B cell (primary cell): ENCODE data around the gene TUBA3E. TPM values are rescaled to one million over a fixed set of nuclear protein-coding genes. Genes with fewer than 3 reads are reported as not detected.
"Not testable (repeated sequence)": the region's sequence is repeated elsewhere in the genome, so short reads cannot be mapped to it uniquely, and the experiment has no call there.

ENCODE experiments used
- ATAC-seq: fragments of 200-7000 bp; cut with Tn5 transposase; one replicate; pipeline ENCODE4 v1.10.0; 2021; ENCODE audit warnings: low read depth, mild to moderate bottlenecking, moderate number of reproducible peaks, moderate library complexity
- CTCF ChIA-PET: fragments of 350-600 bp; sonication (Branson Sonifier 250); formaldehyde crosslinking; loops from one replicate; lab custom pipeline; 2021; ENCODE audit warnings: antibody characterized with exemption, inconsistent platforms; lab: Charles Lee
- POLR2A ChIA-PET: fragments of 350-600 bp; sonication (Branson Sonifier 250); formaldehyde crosslinking; loops from one replicate; lab custom pipeline; 2021; ENCODE audit warnings: antibody characterized with exemption; lab: Charles Lee
- DNase-seq: peaks from one replicate; pipeline ENCODE4 v3.0.0; 2013
- H2AFZ ChIP-seq: 2 replicates; pipeline ENCODE4 v1.6.1; 2012; ENCODE audit warnings: mild to moderate bottlenecking, low read depth, low read length; ENCODE audit not compliant: insufficient read depth, poor library complexity, severe bottlenecking
- H3K27ac ChIP-seq, 2 donors: 1 replicate in 1 of 2; 2 replicates in 1 of 2; pipeline ENCODE4 v1.5.1; 2012 to 2013; ENCODE audit warnings: low read length in 2 of 2, mild to moderate bottlenecking in 2 of 2, moderate library complexity in 1 of 2
- H3K27me3 ChIP-seq, 4 experiments: fragments of 200-600 bp in 1 of 4; sonication (generic) in 1 of 4; replicated peaks in 1 of 4; 1 replicate in 2 of 4; 2 replicates in 2 of 4; pipeline versions ENCODE4 v1.6.1 to v1.7.0; 2013 to 2016; ENCODE audit warnings: low read length in 3 of 4, mild to moderate bottlenecking in 2 of 4, mixed read lengths in 1 of 4, moderate library complexity in 1 of 4; ENCODE audit not compliant: insufficient read depth in 4 of 4, control insufficient read depth in 3 of 4; ENCODE audit errors: control extremely low read depth in 1 of 4
- H3K36me3 ChIP-seq, 2 experiments: replicated peaks in 1 of 2; 1 replicate in 1 of 2; 2 replicates in 1 of 2; pipeline versions ENCODE4 v1.6.1 to v1.7.1; 2013; ENCODE audit warnings: low read length in 1 of 2; ENCODE audit not compliant: insufficient read depth in 2 of 2, control insufficient read depth in 1 of 2; ENCODE audit errors: control extremely low read depth in 1 of 2, extremely low read depth in 1 of 2
- H3K4me1 ChIP-seq, 2 donors: fragments of 200-600 bp in 1 of 2; sonication (generic) in 1 of 2; 1 replicate in 1 of 2; 2 replicates in 1 of 2; pipeline versions ENCODE4 v1.5.1 to v1.6.1; 2013 to 2017; ENCODE audit warnings: low read length in 2 of 2; ENCODE audit not compliant: control insufficient read depth in 2 of 2, insufficient read depth in 2 of 2
- H3K4me2 ChIP-seq: replicated peaks from 2 replicates; pipeline ENCODE3; 2012; ENCODE audit warnings: mild to moderate bottlenecking, low read depth, low read length; ENCODE audit not compliant: poor library complexity, severe bottlenecking
- H3K4me3 ChIP-seq, 5 experiments: fragments of 200-600 bp in 1 of 5; sonication (generic) in 1 of 5; 1 replicate in 3 of 5; 2 replicates in 2 of 5; pipeline versions ENCODE4 v1.5.1 to v1.7.0; 2011 to 2016; ENCODE audit warnings: low read length in 4 of 5, mild to moderate bottlenecking in 4 of 5, low read depth in 2 of 5, control low read depth in 1 of 5, moderate library complexity in 1 of 5; ENCODE audit not compliant: insufficient read depth in 1 of 5; ENCODE audit errors: control extremely low read depth in 1 of 5, extremely low read depth in 1 of 5
- H3K79me2 ChIP-seq: fragments of 200-600 bp; sonication (generic); one replicate; pipeline ENCODE4 v1.6.0; 2016; ENCODE audit warnings: low read length; ENCODE audit not compliant: control insufficient read depth, insufficient read depth
- H3K9ac ChIP-seq: fragments of 200-600 bp; sonication (generic); 2 replicates; pipeline ENCODE4 v1.6.1; 2017; ENCODE audit warnings: mild to moderate bottlenecking, low read length, moderate library complexity
- H3K9me3 ChIP-seq, 3 donors: one replicate each; pipeline versions ENCODE4 v1.6.1 to v1.7.1; 2013; ENCODE audit warnings: low read length in 2 of 3; ENCODE audit not compliant: control insufficient read depth in 2 of 3, insufficient read depth in 1 of 3; ENCODE audit errors: control extremely low read depth in 1 of 3
- H4K20me1 ChIP-seq: 2 replicates; pipeline ENCODE4 v1.6.0; 2012; ENCODE audit warnings: mild to moderate bottlenecking, low read length; ENCODE audit not compliant: insufficient read depth, control insufficient read depth, poor library complexity, severe bottlenecking
- H3K27ac Mint-ChIP-seq: one replicate; pipeline ENCODE4 v1.8.0; 2021; ENCODE audit warnings: mixed read lengths
- H3K27me3 Mint-ChIP-seq: one replicate; pipeline ENCODE4 v1.8.0; 2021; ENCODE audit warnings: mixed read lengths
- H3K4me1 Mint-ChIP-seq: one replicate; pipeline ENCODE4 v1.8.0; 2021; ENCODE audit warnings: mixed read lengths
- H3K4me3 Mint-ChIP-seq: one replicate; pipeline ENCODE4 v1.8.0; 2021; ENCODE audit warnings: mixed read lengths
- H3K9me3 Mint-ChIP-seq: one replicate; pipeline ENCODE4 v1.8.0; 2022; ENCODE audit warnings: mixed read lengths; ENCODE audit not compliant: insufficient read depth
- WGBS: methylation state at CpG from one replicate; pipeline ENCODE4 v1.1.5; 2013; ENCODE audit warnings: missing lambda C conversion rate; ENCODE audit not compliant: insufficient coverage; 5-methylcytosine and 5-hydroxymethylcytosine counted together
- intact Hi-C: fragments of 100-400 bp; cut with micrococcal nuclease; formaldehyde crosslinking; loops from one replicate; pipeline ENCODE4 v1.10.0; 2022
- polyA plus RNA-seq: library from polyadenylated mRNA; depleted of rRNA; stranded (reverse); fragments of >200 nt; gene quantifications from 2 replicates; pipeline ENCODE4 v1.2.3, GENCODE V29; 2012
- total RNA-seq, 2 donors: library from RNA; stranded (reverse); fragments of 120-200 nt in 1 of 2; gene quantifications; 1 replicate in 1 of 2; 2 replicates in 1 of 2; pipeline versions ENCODE4 v1.2.3 to v1.2.4, GENCODE V29; 2013 to 2022

The TUBA3E gene
- total and polyA plus RNA-seq, 2 donors (not counting 1 experiment from before 2014, with no cell fraction given), result not detected

DNA sequence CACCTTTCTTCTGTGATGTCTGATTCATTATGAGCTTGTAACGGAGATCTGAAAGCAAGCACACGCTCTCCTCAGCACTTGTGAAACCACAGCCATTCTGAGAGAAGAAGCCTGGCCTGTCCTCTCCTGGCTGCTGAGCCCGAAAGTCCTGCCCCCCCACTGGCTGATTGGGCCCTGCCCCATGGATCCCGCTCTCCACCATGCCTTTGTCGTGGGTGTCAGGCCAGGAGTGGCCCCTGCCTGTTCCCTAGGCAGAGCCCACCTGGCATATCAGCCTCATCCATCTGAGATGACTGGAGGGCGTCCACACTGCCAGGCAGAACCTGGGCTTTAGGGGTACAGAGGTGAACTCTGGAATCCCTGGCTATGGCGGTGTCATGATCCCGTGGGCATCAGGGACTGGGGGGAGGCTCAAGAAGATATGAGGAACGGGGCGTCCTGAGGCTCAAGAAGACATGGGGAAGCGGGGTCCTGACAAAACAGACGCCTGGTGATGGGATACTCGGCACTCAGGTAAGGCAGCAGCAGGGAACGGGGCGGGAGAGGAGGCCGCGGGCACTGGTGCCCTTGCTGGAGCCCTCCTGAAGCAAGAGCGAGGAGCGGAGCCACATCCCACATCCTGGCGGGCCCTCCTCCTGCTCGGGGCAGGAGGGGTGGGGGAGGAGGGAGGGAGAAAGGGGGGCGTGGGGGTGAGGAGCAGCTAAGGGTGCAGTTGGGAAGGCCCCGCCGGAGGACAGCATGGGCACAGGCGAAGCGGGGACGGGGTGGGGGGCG lies 54.8 kb downstream of the TUBA3E start:
- H2AFZ ChIP-seq, H3K4me2 ChIP-seq, CTCF ChIA-PET, H3K4me1 ChIP-seq, H3K27ac ChIP-seq, H4K20me1 ChIP-seq, H3K36me3 ChIP-seq, intact Hi-C loops, H3K9ac ChIP-seq, H3K4me3 ChIP-seq, H3K79me2 ChIP-seq, H3K9me3 Mint-ChIP-seq, POLR2A ChIA-PET, H3K27me3 ChIP-seq, H3K9me3 ChIP-seq, H3K4me1 Mint-ChIP-seq, ATAC-seq: not testable (repeated sequence)
- peak; percentile 16 for DNase-seq
- peak overlapping the region; percentile 82 for H3K4me3 Mint-ChIP-seq
- WGBS, result 62% methylated on average over 12 of the region's 28 CpGs
- H3K27me3 Mint-ChIP-seq, result peaks cover 12% of the 10 kb centered on the region
- H3K27ac Mint-ChIP-seq, result peak overlapping the region; percentile 32

GRCh38 chr2:130142396-130143265 lies 55.6 kb downstream of the TUBA3E start:
- H3K9me3 ChIP-seq, ATAC-seq: not testable (repeated sequence)

More at GRCh38 chr2:130142396-130143265, 55.6 kb downstream of the TUBA3E start:
- H3K4me1 ChIP-seq, H3K27ac ChIP-seq, H4K20me1 ChIP-seq, H3K4me3 ChIP-seq, H3K9me3 Mint-ChIP-seq, DNase-seq, CTCF ChIA-PET, H3K36me3 ChIP-seq, H3K4me1 Mint-ChIP-seq, intact Hi-C loops, H3K79me2 ChIP-seq, H3K27me3 ChIP-seq, H2AFZ ChIP-seq, H3K4me2 ChIP-seq, H3K9ac ChIP-seq: not testable (repeated sequence)
- POLR2A ChIA-PET, result interaction anchor here (0.6 kb wide), 1 partner anchor 199 kb away, joined by 4 read pairs; no protein-coding TSS in a partner anchor
- Mint-ChIP-seq H3K27ac (peak overlapping the region; percentile 32), H3K4me3 (peak overlapping the region; percentile 72), H3K27me3 (peaks cover 12% of the 10 kb centered on the region)
- WGBS, result 91% methylated on average over 6 of the region's 13 CpGs

Other genes with a start within 250 kb of the TUBA3E start
- gene RAB6C, start 218.8 kb downstream of the TUBA3E start, total RNA-seq, result not detected in 2 replicates
- 0.07 and 0.09 TPM in 2 replicates for gene RAB6C, start 218.8 kb downstream of the TUBA3E start, polyA plus RNA-seq
- not detected in 2 replicates for gene POTEF, start 69.2 kb downstream of the TUBA3E start, total RNA-seq
- not detected in 2 replicates for gene POTEF, start 69.2 kb downstream of the TUBA3E start, polyA plus RNA-seq
- gene CCDC74B, start 53.3 kb downstream of the TUBA3E start, total RNA-seq, result 0.95 and 1.4 TPM in 2 replicates
- gene CCDC74B, start 53.3 kb downstream of the TUBA3E start, polyA plus RNA-seq, result 0.48 and 1.1 TPM in 2 replicates
- 63.8 and 67.5 TPM in 2 replicates for gene SMPD4, start 16.8 kb downstream of the TUBA3E start, total RNA-seq
- gene SMPD4, start 16.8 kb downstream of the TUBA3E start, polyA plus RNA-seq, result 80.6 and 105 TPM in 2 replicates
- gene MZT2B, start 16.2 kb downstream of the TUBA3E start, total RNA-seq, result 140 and 152 TPM in 2 replicates
- 71.5 and 119 TPM in 2 replicates for gene MZT2B, start 16.2 kb downstream of the TUBA3E start, polyA plus RNA-seq
- gene IMP4, start 144.5 kb upstream of the TUBA3E start, total RNA-seq, result 91.5 and 102 TPM in 2 replicates
- gene IMP4, start 144.5 kb upstream of the TUBA3E start, polyA plus RNA-seq, result 164 and 168 TPM in 2 replicates
- gene PTPN18, start 157.6 kb upstream of the TUBA3E start, total RNA-seq, result 101 and 102 TPM in 2 replicates
- gene PTPN18, start 157.6 kb upstream of the TUBA3E start, polyA plus RNA-seq, result 44.9 and 91.0 TPM in 2 replicates